Limb (tissue), 2 donors: Measurements from ENCODE around the gene KCNQ2.

Experiments used
- DNase-seq, 2 donors: peaks; one replicate each; pipeline ENCODE4 v3.0.0-alpha.2; 2016; ENCODE audit errors: extremely low spot score in 2 of 2

Gene KCNQ2

DNA sequence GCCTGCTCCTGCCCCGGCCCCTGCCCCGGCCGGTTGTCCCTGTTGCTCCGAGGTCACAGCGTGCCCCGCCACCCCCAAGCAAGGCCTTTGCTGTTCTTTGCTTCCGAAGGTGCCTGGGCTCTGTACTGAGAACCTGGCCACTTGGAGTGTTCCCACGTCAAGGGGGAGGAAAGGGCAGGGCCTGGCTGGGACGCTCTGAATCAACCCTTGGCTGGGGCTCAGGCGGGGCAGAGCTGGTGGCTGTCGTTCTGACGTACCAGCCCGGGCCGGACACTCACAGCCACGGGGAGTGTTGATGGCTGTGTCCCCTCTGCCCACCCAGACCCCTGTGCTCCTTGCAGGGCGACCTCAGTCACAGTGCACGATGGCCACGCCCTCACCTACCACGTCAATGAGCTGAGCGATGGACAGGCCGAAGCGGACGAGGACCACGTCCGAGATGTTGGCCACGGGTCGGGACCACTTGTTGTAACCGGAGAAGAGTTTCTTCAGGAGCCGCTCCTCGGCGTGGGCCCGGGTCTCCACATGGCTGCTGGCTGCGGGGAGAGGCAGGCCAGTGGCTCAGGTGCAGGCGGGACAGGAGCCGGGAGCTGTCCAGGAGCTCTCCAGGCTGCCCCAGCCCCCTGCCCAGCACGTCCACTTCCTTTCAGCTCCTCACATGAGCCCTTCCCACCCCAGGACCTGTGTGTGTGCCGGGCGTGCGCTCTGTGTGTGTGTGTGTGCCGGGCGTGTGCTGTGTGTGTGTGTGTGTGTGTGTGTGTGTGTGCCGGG lies 113.1 kb downstream of the KCNQ2 start:
- DNase-seq: no peak

DNA sequence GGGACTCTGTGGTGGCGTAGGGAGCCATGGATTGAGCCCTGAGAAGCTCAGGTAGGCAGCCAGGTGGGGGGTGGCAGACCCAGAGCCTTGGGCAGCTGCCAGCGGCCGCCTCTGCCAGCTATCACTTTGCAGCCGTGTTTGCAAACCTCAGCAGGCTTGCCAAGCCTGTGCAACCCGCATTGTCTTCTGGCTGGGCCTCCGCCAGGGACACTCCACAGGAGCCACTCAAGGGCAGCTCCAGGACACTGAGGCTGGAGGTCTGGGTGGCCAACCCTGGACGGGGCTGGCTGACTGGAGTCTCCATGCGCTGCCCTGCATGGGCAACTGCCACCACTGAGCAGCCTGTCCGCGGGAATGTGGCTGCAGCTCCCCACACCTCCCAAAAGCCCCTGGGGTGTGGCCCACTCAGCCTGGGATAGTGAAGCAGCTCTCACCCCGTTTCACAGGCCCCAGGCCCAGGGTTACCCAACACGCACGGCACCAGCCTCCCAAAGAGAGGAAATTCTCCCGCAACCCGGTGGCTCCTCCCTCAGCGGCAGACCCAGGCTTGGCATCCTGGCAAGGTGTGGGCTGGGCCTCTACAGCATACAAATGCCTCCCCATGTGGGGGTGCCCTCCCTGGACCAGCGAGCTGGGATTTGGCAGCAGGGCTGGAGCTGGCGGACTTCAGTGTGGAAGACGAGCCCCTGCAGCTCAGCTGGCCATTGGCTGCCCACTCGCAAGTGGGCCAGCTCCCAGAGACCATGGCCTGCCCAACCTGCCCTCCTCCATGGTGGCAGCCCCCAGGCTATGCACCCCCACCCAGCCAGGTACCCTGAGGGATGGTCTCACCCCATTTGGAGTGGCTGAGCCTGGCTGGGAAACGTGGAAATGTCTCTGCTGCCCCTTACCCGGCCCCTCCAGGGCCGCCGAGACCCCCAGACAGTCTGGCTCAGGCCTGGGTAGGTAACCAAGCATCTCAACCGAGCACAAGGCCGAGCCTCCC lies 114.2 kb downstream of the KCNQ2 start:
- DNase-seq: no peak

DNA sequence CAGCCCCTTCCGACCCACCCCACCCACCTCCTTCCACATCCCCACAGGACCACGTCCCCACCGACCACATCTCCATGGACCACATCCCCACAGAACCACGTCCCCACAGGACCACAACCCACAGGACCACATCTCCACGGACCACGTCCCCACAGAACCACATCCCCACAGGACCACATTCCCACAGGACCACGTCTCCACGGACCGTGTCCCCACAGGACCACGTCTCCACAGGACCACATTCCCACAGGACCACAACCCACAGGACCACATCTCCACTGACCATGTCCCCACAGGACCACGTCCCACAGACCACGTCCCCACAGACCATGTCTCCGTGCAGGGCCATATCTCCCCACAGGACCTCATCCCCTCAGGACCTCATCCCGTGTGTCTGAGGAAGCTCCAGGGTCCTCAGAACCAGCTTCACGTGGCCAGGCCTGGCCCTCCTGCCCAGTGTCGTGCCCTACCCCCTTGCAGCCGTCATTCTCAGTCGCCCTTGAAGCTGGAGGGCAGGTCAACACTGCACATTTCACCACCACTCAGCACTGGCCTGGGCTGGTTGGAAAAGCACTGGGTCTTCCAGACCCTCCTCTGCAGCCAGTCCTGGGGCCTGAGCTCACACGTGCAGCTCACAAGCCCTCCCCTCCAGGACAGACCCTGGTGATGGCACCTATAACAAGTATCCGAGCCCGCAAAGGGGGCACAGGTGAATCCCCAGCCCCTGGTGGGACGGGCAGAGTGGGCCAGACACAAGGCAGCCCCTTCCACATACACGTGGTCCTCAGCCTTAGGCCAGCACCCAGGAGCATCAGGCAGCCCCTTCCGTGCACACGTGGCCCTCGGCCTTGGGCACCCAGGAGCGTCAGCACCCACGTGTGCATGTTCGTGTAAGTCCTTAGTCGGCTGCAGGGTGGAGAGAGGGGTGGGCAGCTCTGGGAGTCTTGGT lies 115.2 kb downstream of the KCNQ2 start:
- no peak for DNase-seq

DNA sequence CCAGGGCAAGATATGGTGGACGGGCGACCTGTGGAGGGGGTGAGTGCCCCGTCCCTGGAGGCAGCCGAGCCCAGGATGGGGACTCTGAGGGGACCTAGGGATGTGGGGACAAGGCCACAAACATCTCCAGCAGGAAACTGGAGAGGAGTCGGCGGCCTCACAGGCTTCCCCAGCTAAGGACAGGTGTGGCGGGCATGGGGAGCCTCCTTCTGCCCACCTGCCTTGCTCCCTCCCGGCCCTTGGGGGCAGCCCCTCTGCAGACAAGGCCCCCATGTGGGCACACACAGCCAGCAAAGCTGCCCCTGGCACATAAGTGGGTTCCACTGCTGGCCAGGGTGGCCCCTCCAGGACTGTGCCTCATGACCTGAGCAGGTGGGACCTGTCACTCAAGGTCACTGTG lies 115.9 kb downstream of the KCNQ2 start:
- no peak for DNase-seq

DNA sequence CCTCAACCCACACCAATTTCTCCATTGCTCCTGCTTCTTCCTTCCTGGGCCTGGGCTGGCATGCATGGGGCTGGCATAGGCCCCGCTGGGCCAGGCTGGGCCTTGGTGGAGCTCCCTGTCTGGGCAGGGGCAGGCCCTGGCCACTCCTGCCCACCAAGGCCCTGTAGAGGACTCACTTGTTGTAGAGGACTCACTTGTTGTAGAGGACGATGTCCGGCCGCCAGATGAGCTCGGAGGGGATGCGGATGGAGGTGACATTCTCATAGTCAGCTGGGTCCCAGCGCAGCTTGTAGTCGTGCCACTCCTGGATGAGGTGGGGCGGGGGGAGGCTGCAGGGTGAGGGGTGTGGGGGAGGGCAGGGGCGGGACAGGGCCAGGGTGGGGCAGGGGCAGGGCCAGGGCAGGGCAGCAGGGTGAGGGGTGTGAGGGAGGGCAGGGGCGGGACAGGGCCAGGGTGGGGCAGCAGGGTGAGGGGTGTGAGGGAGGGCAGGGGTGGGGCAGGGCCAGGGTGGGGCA lies 116.6 kb downstream of the KCNQ2 start:
- DNase-seq: no peak

DNA sequence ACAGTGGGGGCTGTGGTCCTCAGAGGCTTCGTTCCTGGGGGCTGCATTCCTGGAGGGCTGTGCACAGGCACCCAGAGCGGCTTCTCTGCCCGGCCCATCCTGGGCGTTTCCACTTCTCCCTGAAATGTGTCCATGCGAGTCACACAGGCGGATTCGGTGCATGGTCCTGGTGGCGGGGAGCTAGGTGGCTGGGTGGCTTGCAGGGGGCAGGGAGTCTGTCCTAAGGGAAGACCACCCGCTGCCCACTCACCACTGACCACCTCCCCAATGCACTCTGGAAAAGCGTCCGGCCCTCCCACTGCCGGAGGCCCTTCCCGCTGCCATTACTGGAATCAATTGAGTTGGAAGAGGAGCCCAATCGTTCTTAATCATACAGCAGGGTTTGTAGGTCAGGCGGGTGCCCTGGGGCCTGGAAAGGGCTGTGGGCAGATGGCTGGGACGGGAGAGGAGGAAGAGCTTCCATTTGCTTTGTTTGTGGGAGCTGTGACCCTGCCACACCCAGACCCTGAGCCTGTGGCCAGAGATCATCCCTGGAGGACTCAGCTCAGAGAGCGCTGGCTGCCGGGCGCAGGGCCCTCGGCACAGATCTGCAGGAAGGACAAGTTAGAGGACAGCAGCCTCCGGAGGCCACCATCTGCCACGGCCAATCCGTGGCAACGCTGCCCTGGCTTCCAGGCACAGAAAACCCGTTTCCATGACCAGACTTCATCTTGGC lies 117.7 kb downstream of the KCNQ2 start:
- no peak for DNase-seq

DNA sequence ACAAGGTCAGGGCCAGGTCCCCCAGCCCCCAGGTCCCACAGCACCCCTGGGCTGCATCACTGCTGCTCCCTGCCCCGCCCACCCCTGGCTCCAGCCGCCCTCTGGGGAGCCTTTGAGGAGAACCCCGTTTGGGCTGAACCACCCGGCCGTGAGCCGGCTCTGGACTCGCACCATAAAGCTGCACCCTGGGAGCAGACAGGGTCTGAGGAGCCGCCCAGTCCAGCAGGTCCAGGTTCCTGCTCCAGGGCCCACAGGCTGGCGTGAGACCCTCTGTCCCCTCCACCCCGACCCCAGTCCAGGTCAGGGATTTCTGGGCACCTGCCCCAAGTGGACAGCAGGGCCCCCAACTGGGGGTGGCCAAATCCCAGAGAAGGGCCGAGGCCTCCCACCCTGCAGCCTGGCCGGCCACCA lies 119.6 kb downstream of the KCNQ2 start:
- DNase-seq: no peak

DNA sequence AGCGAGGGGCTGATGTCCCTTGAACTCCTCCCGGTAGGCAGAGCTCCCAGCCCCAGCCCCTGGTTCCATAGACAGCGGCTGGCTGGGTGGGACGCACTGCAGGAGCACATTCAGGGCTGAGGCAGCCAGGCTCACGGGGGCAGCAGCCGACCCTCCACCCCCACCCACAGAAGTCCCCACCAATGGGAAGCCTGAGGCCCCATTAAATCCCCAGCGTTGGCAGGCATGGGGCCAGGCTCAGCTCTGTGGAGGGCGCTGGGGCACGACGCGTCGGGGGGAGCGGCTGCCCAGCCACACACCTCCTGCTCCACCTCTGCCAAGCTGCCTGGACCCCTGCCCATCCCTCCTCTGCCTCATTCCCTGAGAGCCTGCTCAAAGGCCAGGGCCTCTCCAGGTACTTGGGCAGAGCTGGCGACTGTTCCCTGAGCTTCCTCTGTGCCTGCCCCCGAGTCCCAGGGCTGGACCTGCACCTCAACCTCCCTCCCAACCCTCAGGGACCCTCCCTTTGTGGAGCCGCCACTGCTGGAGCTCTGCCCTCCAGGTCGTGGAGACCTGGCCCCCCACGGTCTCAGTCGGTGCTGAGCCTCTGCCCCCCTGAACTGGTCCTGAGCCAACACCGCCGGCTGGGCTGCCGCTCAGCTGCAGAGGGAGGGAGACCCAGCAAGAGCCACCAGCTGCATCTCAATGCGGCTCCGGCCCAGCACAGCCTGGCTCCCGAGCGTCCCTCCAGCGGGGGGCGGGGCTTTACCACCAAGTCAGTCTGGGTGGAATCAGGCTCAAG lies 120.5 kb downstream of the KCNQ2 start:
- peak; percentile 57 to 77 for DNase-seq

DNA sequence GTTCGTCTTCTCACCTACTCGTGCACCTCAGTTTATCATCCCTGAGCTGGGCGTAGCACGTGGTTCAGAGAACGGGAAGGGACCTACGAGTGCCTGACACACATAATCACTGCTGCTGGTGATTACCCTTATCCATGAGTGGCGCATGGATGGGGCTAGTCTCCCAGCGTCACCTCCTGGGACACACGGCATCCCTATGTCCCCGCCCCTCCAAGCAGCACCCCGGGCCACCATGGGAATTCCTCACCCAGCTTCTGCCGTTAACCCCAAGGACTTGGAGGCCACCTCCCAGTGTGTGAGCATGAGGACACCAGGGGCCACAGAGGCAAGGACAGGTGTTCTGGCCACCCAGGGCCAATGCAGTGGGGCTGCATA lies 121.1 kb downstream of the KCNQ2 start:
- no peak for DNase-seq

DNA sequence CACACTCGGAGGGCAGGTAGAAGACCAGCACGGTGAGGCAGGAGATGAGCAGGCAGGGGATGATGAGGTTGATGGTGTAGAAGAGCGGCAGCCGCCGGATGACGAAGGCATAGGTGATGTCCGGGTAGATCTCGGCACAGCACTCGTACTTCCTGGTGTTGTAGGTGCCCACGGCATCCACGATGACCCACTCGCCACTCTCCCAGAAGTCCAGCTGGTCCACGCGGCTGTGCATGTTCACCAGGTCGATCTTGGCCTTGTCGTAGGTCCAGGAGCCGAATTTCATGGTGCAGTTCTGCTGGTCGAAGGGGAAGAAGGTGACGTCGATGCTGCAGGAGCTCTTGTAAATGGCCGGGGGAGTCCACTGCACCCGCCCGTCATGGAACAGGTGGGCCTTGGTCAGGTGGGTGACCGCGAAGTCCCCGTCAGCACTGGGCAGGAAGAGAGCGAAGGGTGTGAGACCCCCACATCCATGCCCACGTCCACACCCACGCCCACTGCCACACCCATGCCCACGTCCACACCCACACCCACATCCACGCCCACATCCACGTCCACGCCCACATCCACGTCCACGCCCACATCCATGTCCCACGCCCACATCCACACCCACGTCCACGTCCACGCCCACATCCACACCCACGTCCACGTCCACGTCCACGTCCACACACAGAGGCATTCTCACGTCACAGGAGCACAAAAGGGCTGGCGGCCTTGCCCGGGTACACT lies 121.7 kb downstream of the KCNQ2 start:
- no peak for DNase-seq
